Spleen (tissue), 7 donors: Measurements from ENCODE around the gene OTUD3.

Source experiments
- POLR2A ChIP-seq, 3 donors: fragments of 450-650 bp; IDR thresholded peaks; one replicate each; pipeline ENCODE4 v1.5.1; 2017; ENCODE audit warnings: antibody characterized with exemption in 3 of 3, mild to moderate bottlenecking in 1 of 3
- POLR2AphosphoS5 ChIP-seq, 3 donors: sonication (generic); formaldehyde crosslinking; IDR thresholded peaks; one replicate each; pipeline ENCODE4 v1.5.1; 2017; ENCODE audit warnings: antibody characterized with exemption in 3 of 3
- TF ChIP-seq, protein P1 (sequence below), 11 experiments: fragments of 200-600 bp in 7 of 11; fragments of 450-650 bp in 4 of 11; sonication (generic) in 4 of 11; IDR thresholded peaks in 8 of 11; conservative IDR thresholded peaks in 3 of 11; 1 replicate in 7 of 11; 2 replicates in 4 of 11; pipeline versions ENCODE4 v1.4.0 to v1.8.0; 2016 to 2021; ENCODE audit warnings: antibody characterized with exemption in 11 of 11, inconsistent platforms in 4 of 11, mild to moderate bottlenecking in 1 of 11
- donor health status: DM: no; HTN: no; CAD: no; lungs with moderate emphysema.
- donor health status: DM: no; HTN: no; CAD: no.
- donor health status: DM: no; HTN: no; CAD: no.

DNA sequence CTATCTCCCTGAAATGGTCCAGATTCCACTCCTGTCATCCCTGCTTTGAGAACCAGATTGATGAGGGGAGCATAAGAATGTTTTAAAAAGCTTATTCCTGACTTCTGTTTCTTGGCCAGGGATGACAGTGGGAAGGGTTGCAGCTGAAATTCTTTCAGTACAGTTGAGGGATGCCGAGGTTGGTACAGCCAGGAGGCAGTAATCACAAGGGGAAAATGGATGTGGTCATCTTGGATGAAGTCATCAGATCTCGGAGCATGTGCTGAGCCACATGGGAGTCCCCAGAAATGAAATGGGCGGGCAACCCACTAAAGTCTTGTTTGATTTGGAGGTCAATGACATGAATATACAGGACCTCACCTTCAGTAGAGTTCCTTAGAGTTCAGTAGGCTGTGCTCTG is 59.9 kb downstream of the OTUD3 start:
- TF ChIP-seq, protein P1, sequence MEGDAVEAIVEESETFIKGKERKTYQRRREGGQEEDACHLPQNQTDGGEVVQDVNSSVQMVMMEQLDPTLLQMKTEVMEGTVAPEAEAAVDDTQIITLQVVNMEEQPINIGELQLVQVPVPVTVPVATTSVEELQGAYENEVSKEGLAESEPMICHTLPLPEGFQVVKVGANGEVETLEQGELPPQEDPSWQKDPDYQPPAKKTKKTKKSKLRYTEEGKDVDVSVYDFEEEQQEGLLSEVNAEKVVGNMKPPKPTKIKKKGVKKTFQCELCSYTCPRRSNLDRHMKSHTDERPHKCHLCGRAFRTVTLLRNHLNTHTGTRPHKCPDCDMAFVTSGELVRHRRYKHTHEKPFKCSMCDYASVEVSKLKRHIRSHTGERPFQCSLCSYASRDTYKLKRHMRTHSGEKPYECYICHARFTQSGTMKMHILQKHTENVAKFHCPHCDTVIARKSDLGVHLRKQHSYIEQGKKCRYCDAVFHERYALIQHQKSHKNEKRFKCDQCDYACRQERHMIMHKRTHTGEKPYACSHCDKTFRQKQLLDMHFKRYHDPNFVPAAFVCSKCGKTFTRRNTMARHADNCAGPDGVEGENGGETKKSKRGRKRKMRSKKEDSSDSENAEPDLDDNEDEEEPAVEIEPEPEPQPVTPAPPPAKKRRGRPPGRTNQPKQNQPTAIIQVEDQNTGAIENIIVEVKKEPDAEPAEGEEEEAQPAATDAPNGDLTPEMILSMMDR (IDR thresholded peaks at IDR 0.05 in 8 of 11, conservative IDR thresholded peaks at IDR 0.05 in 3 of 11), result no peak
- TF ChIP-seq POLR2AphosphoS5 (IDR thresholded peaks at IDR 0.05), result no peak
- TF ChIP-seq POLR2A (IDR thresholded peaks at IDR 0.05), result no peak
